Nucleus accumbens (tissue), 56 donors: ENCODE measurements around the gene NRIP2.

Source experiments
- DNase-seq, 56 donors: peaks; one replicate each; lab custom pipeline; 2025; lab: John Stamatoyannopoulos, UW

The NRIP2 gene

DNA sequence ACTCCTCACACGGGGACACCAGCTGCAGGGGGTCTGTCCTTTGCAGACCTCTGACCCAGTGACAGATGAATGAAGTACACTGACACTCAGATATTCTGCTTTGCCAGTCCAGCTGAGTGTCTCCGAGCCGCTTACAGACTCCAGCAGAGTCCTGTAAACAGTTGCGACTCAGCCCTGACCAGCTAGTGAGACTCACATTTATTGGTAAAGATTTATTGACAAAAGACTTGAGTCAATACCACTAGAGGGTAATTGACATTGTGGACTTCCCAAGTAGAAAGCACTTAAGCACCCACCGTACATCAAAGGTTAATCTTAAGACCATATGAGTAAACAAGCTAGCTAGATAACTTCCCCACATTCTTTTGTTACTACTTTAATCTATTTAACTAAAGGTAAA, 49.8 kb downstream of the NRIP2 start:
- DNase-seq = no peak

GRCh38 chr12:2783936-2784600, 50.8 kb downstream of the NRIP2 start:
- DNase-seq = peak in 49 of 56 donors; percentile 19 to 84 (median 52)

GRCh38 chr12:2779281-2779680, 55.6 kb downstream of the NRIP2 start:
- no peak for DNase-seq

- no peak for DNase-seq
These were observed 58.6 kb downstream of the NRIP2 start for GRCh38 chr12:2776129-2776806.

DNA sequence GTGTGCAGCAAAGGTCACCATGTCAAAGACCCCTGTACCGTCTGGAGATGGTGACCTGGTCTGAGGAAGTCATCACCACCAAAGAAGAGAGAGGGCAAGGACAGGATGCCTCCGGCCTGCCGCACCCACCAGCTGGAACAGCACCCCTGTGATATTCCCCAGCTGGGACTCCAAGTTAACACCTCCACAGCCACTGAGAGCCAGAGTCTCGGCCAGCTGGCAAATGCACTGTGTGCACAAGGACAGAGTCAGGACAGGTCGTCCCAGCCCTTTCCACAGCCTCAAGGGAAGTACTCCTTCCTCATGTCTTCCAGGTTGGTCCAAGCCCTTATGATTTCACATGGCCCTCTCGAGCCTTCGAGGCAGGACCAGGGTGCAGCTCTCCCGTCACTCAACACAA, 59.4 kb downstream of the NRIP2 start:
- no peak for DNase-seq
